NCI-H82 treated with DMSO at 0.1 percent for 48 hours (cell line): ENCODE measurements around the gene ADM5.
"Not testable (repeated sequence)": the region's sequence is repeated elsewhere in the genome, so short reads cannot be mapped to it uniquely, and the experiment has no call there.

ENCODE experiments used
- DNase-seq: peaks from one replicate; lab custom pipeline; 2025; ENCODE audit not compliant: unreplicated experiment; lab: John Stamatoyannopoulos, UW

Gene ADM5

DNA sequence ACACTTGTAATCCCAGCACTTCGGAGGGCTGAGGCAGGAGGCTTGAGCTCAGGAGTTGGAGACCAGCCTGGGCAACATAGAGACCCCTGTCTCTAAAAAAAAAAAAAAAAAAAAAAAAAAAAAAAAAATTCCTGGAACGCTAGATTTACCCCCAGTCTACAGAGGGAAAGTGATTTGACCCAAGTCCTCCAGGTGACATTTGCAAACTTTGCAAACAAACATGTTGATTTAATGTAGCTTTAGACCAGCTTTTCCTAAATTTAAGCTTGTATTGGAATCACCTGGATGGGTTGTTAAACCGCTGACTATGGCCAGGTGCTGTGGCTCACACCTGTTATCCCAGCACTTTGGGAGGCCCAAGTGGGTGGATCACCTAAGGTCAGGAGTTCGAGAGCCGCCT, 10.0 kb downstream of the ADM5 start:
- DNase-seq: no peak

DNA sequence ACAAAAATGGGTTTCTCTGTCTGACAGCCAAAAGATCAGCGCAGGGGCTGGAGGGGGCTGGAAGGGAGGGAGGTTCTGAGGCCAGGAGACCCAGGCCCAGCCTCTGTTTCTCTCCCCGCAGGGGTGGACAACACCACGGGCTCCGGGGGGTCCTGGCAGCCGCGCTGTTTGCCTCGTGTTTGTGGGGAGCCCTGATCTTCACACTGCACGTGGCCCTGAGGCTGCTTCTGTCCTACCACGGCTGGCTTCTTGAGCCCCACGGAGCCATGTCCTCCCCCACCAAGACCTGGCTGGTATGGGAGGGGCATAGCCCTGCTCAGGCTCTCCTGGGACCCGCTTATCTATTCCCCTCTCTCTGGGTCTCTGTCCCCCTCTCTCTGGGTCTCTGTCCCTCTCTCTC, 11.2 kb downstream of the ADM5 start:
- no peak for DNase-seq

DNA sequence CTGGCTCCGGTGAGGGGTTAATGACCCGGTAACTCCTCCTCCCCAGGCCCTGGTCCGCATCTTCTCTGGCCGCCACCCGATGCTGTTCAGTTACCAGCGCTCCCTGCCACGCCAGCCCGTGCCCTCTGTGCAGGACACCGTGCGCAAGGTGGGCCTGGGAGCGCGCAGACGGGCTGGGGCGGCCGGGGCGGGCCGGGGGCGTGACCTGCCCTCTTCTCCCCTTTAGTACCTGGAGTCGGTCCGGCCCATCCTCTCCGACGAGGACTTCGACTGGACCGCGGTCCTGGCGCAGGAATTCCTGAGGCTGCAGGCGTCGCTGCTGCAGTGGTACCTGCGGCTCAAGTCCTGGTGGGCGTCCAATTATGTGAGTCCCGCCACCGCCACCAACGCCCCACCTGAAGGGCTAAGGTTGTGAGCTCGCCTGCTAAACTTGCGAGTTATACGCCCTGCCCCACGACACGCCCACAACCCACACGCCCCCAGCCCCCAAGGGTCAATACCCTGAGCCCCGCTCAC, 11.9 kb downstream of the ADM5 start:
- DNase-seq: no peak

DNA sequence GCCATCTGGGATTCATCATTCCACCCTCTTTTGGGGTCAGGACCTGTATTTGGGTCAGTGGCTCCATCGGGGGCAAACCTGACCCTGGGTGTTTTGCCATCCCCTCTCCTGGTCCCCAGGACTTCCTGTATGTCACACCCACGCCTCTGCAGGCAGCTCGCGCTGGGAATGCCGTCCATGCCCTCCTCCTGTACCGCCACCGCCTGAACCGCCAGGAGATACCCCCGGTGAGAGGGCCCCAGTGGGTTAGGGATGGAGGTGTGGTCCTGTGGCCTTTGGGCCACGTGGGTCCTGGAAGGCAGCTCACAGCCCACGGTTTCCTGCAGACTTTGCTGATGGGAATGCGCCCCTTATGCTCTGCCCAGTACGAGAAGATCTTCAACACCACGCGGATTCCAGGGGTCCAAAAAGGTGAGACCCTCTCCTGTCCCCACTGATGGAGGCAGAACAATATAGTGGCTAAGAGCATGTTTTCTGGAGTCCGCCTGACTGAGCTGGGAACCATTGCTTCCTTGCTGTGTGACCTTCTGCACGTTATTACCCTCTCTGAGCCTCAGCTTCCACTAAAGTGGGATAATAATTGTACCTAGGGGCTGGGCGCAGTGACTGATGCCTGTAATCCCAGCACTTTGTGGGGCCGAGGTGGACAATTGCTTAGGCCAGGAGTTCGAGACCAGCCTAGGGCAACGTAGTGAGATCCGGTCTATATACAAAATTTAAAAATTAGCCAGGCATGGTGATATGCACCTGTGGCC, 15.7 kb downstream of the ADM5 start:
- DNase-seq: no peak

DNA sequence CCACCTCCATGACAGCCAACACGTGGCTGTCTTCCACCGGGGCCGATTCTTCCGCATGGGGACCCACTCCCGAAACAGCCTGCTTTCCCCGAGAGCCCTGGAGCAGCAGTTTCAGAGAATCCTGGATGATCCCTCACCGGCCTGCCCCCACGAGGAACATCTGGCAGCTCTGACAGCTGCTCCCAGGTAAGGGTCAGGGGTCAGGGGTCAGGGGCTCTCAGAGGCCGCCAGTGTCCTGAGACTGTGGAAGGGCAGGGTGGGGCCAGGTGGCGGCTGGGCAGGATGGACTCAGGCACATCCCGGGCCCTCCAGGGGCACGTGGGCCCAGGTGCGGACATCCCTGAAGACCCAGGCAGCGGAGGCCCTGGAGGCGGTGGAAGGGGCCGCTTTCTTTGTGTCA, 16.5 kb downstream of the ADM5 start:
- no peak for DNase-seq

DNA sequence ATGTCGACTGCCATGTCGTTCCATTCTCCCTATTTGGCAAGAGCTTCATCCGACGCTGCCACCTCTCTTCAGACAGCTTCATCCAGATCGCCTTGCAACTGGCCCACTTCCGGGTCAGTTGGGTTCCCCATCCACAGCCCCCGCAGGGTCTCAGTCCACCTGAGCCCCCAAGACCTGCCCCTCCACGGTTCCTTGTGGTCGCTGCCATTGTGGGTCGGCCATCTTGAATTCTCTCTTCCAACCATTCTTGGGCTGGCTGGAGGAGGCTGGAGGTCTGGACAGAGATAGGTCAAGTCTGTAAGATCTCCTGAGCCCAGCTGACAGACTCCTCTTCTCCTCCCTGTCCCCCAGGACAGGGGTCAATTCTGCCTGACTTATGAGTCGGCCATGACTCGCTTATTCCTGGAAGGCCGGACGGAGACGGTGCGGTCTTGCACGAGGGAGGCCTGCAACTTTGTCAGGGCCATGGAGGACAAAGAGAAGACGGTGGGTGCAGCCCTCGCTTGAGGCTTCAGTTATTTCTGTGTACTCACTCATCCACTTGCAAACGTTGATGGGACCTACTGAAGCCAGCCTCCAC, 21.1 kb downstream of the ADM5 start:
- DNase-seq: no peak

DNA sequence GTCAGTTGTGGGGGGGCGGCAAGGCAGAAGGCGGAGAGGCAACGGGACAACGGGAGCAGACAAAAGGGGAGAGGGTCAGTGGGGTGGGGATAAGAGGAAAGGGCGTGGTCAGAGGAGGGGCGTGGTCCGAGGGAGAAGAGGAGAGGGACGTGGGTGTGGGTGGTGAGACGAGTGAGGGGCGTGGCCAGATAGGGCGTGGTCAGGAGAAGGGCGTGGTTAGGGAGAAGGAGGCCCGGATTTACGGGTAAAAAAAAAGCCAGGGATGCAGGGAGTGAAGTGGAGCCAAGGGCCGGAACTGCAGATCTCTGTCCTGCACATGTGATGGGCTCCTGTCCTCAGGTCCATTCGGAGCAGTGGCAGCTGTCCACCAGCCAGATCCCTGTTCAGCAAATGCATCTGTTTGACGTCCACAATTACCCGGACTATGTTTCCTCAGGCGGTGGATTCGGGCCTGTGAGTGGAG, 23.0 kb downstream of the ADM5 start:
- peak; percentile 88 for DNase-seq

DNA sequence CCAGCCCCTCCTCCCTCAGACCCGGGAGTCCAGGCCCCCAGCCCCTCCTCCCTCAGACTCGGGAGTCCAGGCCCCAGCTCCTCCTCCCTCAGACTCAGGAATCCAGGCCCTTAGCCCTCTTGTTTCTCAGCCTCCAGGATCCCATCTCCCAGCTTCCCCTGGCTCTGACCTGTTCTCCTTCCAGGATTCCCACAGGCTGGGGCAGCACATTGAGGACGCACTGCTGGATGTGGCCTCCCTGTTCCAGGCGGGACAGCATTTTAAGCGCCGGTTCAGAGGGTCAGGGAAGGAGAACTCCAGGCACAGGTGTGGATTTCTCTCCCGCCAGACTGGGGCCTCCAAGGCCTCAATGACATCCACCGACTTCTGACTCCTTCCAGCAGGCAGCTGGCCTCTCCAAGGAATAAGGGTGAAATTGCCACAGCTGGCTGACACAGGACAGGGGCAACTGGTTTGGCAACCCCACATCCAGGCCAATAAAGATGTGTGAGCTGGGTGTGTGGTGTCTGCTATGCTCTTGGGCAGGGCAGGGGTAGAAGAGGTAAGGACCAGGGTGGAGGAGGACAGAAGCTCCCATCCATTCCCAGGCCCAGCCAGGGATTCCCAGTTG, 23.9 kb downstream of the ADM5 start:
- DNase-seq: no peak

DNA sequence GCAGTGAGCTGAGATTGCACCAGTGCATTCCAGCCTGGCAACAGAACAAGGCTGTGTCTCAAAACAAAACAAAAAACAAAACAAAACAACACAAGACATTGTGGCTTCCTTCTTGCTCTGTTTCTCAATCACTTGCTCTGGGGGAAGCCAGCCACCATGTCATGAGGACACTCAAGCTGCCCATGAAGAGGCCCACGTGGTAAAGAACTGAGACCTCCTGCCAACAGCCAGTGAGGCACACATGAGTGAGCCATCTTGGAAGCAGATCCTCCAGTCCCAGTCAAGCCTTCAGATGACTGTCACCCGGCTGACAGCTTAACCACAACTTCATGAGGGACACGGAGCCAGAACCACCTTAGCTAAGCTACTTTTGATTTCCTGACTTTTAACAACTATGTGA, 26.8 kb downstream of the ADM5 start:
- DNase-seq: no peak

DNA sequence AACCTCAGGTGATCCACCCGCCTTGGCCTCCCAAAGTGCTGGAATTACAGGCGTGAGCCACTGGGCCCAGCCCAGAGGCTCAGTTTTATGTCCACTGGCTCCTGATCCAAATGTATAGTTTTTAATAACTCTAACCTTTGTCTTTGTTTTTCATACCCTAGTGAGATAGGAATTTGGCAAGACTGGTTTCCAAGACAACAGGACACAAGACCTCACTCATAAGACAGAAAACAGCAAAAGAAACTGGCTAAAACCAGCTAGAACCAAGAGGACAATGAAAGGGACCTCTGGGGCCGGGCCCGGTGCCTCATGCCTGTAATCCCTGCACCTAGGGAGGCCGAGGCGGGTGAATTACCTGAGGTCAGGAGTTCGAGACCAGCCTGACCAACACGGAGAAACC, 29.1 kb downstream of the ADM5 start:
- no peak for DNase-seq

DNA sequence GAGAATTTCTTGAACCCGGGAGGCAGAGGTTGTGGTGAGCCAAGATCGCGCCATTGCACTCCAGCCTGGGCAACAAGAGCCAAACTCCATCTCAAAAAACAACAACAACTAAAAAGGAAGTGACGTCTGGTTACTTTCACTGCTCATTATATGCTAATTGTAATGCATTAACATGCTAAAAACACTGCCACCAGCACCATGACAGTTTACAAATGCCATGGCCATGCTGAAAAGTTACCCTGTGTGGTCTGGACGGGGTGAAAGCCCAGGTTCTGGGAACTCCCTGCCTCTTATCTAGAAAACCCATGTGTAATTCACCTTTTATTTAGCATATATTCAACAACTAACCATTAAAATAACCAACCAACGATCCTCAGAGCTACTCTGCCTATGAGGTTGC, 29.6 kb downstream of the ADM5 start:
- DNase-seq: no peak

DNA sequence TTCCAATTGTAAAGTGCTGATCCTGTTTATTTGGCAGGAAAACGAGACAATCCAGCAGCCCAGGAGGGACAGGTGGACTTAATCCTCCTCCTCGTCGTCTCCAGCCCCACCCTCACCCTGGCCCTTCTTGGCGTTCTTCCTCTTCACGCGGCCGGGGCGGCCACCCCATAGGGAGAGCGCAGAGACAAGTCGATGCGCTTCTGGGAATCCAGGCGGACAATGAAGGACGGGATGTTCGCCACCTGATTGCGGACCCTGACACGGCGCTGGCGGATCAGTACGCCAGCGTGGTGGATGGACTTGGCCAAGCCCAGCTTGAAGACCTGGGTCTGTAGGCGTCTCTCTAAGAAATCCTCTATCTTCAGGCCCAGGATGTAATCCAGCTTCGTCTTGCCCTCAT, 30.0 kb downstream of the ADM5 start:
- not testable (repeated sequence) for DNase-seq

DNA sequence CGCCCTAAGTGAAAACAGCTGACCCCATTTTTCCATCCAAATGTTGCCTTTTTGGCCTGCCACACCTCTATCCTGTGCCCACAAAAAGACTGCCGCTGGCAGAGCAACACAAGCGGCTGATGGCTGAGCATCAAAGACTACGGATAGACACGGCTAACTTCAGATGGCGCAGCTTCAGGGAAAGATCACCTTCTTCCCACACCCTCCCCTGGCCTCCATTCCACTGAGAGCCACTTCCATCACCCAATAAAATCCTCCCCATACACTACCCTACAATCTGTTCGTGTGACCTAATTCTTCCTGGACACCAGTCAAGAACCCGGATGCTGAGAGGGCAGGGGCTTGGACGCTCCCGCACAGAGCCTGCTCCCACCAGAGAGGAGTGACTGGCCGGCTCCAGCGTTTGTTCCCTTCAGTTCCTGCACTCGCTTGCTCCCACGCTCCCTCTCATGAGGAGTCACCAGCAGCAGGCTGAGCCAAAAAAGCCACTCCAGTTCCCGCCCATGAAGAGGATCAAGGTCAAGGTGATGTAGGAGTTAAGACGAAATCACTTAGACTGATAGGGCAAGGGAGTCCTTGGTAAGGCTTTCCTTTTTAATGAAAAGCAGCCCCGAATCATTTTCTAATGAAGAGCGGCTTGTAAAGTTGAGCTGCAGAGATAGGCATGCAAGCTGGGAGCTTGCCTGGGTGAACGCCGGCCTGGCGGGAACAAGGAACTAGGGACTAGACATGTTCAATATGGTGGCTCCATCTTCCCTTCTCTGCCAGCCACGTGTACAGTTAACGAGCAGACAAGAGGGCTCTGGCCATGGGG, 38.0 kb downstream of the ADM5 start:
- peak; percentile 35 for DNase-seq

DNA sequence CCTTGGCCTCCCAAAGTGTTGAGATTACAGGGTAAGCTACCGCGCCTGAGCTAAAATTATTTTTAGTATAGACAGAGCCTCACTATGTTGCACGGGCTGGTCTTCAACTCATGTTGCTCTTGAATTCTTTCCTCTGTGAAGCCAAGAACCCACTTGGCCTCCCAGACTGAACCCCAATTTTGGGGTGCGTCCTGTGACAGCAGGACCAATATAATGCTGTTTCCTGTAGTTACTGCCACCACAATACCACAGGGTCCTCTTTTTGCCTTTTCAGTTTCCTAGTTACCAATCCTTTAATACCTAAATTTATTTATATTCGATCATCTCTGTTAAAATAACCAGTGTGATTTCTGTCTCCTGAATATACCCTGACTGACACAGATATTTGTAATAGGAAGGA, 40.8 kb downstream of the ADM5 start:
- no peak for DNase-seq

DNA sequence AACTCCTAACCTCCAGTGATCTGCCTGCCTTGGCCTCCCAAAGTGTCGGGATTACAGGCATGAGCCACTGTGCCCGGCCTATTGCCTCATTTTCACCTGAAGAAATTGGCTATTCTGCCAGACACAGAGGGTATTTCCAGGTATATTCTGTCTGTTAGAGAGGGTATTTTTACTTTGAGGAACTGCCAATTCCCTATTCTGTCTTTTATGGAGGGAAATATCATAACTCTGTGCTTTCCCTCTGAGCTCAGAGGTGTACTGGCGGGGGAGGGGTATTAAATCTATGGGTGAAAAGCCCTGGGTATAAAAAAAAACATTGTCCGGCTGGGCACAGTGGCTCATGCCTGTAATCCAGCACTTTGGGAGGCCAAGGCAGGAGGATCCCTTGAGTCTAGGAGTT, 48.9 kb downstream of the ADM5 start:
- no peak for DNase-seq

DNA sequence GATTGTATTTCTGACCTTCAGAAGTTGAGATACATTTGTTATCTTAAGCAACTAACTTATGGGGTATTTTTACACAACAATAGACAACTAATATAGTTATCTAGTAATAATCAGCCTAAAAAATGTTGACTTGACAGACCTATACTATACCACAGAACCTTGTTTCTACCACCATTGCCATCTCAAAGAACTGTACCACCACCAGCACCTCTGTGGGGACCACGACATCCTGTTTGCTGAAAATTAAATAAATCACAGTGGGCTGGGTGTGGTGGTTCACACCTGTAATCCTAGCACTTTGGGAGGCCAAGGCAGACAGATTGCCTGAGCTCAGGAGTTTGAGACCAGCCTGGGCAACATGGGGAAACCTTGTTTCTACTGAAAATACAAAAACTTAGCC, 49.7 kb downstream of the ADM5 start:
- DNase-seq: no peak

DNA sequence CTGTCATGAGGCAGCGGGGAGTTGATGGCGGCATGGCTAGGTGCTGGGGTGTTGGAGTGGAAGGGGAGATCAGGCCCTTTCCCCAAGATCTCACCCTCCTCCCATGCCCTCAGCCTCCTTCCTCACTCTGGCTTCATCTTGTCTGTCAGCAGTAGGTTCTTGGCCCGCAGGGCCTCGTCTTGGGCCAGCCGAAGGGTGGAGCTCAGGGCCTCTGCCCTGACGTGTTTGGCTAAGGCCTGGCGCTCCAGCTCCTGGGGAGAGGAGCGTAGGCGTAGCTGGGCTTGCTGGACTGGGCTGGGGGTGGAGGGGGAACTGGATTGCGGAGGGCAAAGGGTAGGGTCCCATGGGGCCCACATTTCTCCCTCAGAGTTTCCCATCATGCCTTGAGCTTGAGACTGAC, 50.5 kb downstream of the ADM5 start:
- DNase-seq: no peak
